GM19452 (cell line): Measurements from ENCODE around the gene PLCB3.
A peak's percentile ranks its signal among the peaks of the same experiment; 100 is the strongest.
"Not testable (repeated sequence)": the region's sequence is repeated elsewhere in the genome, so short reads cannot be mapped to it uniquely, and the experiment has no call there.

Experiments used
- ATAC-seq: cut with Tn5 transposase; IDR thresholded peaks from one replicate; pipeline ENCODE4 v1.9.1; 2021; ENCODE audit not compliant: unreplicated experiment

PLCB3 gene

DNA sequence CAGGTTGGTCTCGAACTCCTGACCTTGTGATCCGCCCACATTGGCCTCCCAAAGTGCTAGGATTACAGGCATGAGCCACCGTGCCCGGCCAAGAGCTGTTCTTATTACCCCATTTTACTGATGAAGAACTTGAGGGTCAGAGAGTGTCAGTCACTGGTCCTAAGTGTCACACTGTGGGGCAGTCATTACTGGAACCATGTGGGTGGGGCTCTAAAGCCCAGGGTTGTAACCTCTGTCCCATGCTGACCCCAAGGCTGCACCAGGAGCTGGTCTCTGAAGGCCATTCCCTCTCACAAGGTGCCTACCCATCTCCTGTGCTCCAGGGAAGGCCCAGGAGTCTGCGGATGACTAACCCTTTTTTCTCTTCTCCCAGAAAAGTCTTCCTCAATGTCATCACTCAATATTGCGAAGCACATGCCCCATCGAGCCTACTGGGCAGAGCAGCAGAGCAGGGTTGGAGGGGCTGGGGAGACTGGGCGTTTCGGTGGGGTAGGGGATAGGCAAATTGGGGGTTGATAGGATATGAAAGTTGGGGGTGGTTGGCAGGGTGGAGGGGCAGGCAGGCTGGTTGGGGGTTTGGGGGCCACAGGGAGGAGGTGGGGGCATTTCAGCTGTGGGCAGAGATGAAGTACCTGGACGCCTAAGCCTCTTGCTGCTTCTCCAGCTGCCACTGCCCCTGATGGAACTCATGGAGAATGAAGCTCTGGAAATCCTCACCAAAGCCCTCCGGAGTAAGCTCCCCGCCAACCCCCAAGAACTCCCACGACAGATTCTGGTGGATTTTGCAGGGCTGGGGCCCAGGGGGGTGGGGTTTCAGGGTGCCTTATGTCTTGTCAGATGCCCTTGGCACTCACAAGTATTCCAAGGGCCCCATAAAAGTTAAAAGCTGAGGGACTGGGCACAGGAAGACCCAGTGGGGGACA is 52.0 kb downstream of the PLCB3 start:
- no peak for ATAC-seq

DNA sequence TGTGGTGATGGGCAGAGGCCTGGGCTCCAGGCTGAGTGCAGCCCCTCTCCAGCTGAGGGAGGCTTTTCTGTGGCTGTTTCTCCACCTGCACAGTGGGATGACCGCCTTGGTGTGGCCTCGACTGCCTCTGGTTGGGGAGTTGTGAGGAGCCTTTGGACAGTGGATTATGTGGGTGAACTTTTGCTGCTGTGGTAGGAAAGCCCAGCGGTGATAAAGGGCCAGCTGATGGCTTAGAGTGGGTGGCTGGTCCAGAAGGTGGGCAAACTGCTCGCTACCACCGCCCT is 52.6 kb downstream of the PLCB3 start:
- no peak for ATAC-seq

DNA sequence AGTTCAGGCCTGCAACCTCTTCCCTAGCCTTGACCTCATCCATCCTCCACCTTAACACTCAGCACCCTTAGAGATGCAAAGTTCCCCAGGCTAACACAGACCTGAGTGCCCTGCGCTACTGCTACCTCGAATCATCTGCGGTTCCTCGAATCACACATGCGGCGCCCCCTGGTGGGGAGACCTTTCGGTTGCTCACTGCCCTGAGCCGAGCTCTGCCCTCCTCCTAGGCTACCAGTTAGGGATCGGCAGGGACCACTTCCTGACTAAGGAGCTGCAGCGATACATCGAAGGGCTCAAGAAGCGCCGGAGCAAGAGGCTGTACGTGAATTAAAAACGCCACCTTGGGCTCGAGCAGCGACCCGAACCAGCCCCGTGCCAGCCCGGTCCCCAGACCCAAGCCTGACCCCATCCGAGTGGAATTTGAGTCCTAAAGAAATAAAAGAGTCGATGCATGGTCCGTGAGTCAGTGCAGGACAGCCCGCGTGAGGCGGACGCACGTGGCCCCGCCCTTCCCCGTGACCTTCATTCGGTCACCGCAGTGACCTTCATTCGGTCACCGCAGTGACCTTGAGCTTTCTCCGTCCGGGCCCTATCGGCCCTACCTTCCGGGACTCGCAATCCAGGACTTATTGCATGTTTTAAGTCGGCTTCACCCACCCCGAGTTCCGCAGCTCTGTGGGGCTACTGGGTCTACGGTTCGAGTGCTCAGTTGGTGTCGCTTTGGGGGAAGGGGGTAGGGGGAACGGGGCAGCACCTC is 53.2 kb downstream of the PLCB3 start:
- peak; percentile 33 for ATAC-seq

DNA sequence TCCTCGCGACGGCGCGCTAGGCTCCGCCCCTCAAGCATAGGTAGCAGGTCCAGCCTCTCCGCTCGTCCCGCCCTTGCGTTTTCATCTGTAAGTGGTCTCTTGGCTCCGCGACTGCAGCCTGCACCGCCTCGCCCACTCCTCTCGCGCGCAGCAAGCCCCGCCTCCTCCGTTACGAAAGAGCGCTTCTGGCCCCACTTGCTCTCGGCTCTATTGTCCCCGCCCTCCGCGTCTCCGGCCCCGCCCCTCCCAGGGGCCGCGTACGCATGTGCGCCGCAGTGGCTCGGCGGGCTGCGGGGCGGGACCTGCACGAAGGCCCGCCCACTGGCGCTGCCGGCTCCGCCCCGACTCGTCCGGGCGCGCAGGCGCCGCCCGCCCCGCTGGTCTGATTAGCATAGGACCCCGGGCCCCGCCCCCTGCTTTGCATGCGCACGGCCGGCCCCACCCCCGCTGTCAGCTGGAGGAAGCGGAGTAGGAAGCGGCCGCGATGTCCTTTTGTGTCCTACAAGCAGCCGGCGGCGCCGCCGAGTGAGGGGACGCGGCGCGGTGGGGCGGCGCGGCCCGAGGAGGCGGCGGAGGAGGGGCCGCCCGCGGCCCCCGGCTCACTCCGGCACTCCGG is 53.9 kb downstream of the PLCB3 start, which contains the start of gene ESRRA:
ESRRA (plus strand) TSS at position 450 of the 616 bp plus-strand sequence. CDS start 1,656 bp downstream, outside the sequence.
- peak; percentile 64 for ATAC-seq

DNA sequence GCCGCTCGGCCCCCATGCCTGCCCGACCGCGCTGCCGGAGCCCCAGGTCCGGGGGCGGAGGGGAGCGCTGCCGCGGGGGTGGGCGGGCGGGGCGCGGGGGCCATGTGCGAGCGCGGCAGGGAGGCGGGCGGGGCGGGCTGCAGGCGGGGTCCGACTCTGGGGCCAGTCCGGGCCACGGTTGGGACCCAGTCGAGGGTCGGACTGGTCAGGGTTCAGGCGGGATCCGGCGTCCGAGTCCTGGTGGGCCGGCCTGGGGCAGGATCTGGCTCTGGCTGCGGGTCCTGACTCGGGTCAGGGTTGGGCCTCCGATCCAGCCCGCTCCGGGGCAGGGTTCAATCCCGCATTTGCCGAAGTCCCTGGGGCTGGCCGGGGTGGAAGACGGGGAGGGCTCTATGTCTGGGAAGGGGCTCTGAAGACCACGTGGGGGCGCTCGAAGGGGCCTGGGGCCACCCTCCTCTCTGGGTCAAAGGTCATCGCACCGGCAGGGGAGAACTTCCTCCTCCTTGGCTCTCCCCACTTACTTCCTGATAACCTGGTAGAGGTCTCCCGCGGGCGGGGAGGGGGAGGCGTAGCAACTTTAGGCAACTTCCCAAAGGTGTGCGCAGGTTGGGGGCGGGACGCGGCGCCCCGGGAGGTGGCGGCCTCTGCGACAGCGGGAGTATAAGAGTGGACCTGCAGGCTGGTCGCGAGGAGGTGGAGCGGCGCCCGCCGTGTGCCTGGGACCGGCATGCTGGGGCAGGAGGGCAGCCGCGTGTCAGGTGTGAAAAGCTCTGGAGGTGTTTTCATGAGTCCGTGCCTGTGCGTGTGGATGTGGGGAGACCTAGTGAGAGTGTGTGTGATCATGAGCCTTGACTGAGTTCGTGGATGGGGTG is 54.6 kb downstream of the PLCB3 start:
- peak; percentile 27 for ATAC-seq

DNA sequence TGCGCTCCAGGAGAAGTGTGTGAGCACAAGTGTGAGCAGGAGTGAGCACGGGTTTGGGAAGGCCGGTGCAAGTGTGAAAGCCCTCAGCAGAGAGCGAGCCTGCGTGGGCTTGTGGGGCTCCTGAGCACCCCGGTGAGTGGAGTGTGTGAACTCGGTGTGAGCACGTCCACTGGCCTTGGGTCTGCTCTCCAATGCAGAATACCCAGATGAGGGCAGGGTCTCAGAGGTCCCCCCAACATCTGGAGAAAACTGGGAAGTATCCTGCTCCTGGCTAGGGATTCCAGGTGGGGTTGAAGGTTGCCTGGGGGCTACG is 55.2 kb downstream of the PLCB3 start:
- ATAC-seq: no peak

DNA sequence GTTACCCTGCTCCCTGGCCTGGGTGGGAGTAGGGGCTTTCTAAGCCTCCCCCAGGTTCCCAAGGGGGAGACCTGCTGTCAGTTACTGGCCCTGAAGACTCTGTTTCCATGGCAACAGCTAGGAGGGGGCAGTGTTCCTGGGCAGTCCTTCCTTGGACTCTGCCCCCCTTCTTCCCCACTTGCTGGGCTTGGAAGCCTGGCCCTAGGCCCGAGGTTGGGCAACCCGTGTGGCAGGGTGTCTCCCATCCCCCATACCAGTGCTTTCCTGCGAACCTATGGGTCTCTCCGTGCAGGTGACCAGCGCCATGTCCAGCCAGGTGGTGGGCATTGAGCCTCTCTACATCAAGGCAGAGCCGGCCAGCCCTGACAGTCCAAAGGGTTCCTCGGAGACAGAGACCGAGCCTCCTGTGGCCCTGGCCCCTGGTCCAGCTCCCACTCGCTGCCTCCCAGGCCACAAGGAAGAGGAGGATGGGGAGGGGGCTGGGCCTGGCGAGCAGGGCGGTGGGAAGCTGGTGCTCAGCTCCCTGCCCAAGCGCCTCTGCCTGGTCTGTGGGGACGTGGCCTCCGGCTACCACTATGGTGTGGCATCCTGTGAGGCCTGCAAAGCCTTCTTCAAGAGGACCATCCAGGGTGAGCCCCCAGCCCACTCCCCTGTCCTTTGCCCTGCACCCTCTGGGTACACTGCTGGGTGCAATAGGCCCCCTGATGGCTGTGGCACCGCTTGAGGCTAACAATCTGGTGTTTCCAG is 55.7 kb downstream of the PLCB3 start:
- no peak for ATAC-seq

DNA sequence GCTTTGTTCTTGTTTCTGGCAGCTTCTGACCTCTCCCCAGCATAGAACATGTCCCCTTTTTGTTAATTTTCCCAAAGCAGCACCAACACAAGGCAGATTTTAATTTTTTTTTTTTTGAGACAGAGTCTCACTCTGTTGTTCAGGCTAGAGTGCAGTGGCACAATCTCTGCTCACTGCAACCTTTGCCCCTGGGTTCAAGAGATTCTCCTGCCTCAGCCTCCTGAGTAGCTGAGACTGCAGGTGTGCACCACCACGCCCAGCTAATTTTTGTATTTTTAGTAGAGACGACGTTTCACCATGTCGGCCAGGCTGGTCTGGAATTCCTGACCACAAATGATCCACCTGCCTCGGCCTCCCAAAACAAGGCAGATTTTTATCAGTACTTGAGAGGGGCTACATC is 56.5 kb downstream of the PLCB3 start:
- not testable (repeated sequence) for ATAC-seq

DNA sequence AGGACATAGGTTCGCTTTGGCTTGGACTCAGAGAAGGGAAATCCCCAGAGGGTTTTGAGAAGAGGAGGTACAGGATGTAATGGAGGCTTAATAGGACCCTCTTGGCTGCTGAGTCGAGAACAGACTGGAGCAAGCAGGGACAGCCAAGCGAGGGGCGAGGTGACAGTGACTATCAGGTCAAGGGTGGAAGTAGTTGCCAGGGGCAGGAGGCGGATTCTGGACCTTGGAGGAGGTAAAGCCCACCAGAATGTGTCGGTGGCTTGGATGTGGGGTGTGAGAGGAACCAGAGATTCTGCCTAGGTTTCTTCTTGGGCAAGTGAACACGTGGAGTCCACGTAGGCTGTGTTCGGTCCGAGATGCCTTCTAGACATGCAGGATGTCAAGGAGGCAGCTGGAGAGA is 61.6 kb downstream of the PLCB3 start:
- ATAC-seq: no peak

DNA sequence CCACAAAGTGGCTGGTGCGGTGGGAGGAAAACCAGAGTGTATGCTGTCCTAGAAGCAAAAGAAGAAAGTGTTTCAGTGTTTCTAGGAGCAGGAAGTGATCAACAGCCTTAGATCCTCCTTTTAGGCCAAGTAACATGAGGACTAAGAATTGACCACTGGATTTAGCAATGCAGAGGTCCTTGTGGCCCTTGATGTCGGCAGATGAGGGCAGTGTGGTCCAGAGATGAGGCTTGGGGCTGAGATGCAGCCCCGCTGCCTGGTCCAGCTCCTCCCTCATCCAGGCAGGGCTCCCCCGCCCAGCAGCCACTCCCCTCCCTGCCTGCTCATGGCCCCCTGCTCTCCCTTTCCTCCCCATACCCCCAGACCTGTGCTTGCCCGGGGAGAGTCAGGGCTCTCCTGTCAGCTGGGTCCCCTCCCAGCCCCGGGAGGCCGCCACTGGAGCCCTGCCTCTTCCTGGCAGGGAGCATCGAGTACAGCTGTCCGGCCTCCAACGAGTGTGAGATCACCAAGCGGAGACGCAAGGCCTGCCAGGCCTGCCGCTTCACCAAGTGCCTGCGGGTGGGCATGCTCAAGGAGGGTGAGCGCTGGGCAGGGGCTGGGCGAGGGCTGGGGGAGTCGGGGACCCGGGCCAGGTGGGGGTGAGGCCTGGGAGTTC is 62.3 kb downstream of the PLCB3 start:
- no peak for ATAC-seq

DNA sequence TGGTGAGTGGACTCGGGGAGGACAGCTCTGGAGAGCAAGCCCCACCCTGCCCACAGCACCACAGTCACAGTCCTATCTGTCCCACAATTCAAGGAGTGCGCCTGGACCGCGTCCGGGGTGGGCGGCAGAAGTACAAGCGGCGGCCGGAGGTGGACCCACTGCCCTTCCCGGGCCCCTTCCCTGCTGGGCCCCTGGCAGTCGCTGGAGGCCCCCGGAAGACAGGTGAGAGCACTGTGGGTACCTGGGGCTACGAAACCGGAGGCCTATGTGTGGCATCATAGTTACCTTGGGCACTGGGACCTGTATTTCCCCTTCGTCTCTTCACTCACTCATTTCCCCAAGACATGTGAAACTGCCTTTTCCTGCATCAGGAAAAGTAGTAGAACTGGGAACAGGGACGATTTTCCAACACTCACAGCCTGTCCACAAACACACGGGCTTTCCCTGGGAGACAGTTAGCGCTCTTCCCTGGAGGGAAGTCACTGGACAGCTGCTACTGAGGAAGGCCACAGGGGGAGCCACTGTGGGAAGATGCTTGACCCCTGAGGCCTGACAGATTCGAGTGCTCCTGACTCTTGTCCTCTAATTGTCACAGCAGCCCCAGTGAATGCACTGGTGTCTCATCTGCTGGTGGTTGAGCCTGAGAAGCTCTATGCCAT is 62.9 kb downstream of the PLCB3 start:
- no peak for ATAC-seq

DNA sequence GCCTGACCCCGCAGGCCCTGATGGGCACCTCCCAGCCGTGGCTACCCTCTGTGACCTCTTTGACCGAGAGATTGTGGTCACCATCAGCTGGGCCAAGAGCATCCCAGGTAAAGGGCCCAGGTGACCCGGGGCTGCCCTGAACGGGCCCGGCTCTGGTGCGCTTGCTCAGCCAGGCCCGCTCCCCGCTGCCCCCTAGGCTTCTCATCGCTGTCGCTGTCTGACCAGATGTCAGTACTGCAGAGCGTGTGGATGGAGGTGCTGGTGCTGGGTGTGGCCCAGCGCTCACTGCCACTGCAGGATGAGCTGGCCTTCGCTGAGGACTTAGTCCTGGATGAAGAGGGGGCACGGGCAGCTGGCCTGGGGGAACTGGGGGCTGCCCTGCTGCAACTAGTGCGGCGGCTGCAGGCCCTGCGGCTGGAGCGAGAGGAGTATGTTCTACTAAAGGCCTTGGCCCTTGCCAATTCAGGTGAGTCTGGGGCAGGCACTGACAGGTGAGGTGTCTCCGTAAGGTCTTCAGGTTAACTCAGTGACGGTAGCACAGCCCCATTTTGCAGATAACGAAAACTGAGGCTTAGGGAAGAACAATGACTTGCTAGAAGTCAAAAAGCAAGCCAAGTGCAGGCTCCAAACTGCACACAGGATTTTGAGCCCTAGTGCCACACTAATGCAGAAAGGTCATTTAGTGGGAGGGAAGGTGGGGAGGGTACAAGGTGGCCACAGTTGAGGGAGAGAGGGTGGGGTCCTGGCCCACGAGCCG is 63.7 kb downstream of the PLCB3 start:
- ATAC-seq: no peak

DNA sequence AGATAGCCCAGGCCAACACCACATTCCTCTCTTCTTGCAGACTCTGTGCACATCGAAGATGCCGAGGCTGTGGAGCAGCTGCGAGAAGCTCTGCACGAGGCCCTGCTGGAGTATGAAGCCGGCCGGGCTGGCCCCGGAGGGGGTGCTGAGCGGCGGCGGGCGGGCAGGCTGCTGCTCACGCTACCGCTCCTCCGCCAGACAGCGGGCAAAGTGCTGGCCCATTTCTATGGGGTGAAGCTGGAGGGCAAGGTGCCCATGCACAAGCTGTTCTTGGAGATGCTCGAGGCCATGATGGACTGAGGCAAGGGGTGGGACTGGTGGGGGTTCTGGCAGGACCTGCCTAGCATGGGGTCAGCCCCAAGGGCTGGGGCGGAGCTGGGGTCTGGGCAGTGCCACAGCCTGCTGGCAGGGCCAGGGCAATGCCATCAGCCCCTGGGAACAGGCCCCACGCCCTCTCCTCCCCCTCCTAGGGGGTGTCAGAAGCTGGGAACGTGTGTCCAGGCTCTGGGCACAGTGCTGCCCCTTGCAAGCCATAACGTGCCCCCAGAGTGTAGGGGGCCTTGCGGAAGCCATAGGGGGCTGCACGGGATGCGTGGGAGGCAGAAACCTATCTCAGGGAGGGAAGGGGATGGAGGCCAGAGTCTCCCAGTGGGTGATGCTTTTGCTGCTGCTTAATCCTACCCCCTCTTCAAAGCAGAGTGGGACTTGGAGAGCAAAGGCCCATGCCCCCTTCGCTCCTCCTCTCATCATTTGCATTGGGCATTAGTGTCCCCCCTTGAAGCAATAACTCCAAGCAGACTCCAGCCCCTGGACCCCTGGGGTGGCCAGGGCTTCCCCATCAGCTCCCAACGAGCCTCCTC is 64.6 kb downstream of the PLCB3 start:
- ATAC-seq: not testable (repeated sequence)

DNA sequence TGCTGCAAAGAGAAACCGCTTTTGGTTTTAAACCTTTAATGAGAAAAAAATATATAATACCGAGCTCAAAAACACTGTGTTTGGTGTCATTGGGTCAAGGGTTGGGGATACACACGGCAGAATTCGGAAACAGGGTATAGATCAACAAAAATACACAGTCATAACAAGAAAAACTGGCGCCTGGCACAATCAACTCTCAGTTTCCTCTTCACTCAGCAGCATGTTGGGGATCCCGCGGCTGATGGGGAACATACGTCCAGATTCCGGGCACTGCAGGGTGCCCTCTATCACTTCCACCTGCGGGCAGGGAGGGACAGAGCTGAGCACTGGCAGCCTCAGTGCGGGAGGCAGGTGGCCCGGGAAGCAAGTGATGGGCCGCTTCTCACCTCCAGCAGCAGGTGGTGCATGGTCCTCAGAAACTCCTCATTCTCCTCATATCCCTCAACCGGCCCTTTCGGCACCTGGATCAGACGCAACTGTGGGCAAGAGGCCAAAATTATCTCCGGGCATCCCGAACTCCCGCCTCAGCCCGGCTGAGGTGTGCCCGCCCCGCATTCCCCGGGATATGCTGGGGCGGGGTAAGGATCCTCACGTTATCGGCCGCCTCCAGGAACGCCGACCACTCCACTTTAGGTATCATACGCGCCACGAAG is 65.5 kb downstream of the PLCB3 start:
- ATAC-seq: no peak

DNA sequence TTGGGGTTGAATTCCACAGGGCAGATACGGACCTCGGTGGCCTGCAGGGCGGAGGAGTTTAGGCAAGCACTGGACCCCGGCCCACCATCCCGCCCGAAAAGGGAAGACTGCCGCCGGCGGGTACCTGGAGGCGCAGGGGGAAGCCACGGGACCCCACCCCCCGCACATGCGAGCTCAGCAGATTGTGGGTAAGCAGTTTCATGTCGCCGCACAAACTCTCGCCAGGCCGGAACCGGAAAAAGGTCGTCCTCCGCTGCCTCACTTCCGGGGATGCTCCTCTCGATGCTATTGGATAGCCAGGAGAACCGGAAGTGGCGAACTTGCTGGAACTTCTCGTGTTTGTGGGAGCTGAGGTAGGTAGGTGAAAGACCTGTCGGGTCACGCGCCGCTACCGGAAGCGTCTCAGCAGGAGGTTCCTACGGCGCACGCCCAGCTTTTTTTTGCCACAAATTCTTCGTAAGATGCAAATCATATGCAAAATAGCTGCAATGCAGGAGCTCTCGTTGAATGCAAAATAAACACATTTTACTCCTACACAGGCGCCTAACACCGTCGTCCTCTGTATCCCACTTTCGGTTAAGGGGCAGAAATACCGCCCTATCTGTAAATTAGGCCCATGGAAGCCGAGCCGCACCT is 66.1 kb downstream of the PLCB3 start, which contains the start of gene TRMT112:
TRMT112 (minus strand) TSS at position 235 of the 636 bp plus-strand sequence; CDS start at position 202, 33 bp downstream.
- ATAC-seq: peak; percentile 62

DNA sequence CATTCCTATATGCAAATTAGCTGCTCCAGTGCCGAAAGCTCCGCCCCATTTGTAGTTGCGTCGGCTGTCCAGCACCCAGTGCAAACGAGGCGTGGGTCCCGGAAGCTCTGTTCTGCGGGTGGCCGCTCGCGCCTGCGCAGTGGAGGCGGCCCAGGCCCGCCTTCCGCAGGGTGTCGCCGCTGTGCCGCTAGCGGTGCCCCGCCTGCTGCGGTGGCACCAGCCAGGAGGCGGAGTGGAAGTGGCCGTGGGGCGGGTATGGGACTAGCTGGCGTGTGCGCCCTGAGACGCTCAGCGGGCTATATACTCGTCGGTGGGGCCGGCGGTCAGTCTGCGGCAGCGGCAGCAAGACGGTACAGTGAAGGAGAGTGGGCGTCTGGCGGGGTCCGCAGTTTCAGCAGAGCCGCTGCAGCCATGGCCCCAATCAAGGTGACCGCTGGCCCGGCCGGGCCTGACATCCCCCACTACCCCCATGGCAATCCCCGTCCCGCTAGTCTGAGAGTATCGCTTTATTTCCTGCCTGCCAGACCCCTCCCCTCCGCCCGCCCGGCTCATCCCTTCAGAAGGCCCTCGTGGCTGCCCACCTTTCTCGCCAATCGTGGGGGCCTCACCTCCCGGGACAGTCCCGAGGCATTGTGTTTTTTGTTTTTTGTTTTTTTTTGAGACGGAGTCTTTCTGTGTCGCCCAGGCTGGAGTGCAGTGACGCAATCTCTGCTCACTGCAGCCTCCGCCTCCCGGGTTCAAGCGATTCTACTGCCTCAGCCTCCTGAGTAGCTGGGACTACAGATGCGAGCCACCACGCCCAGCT is 66.8 kb downstream of the PLCB3 start, which contains the start of gene PRDX5:
PRDX5 (plus strand) TSS at position 161 of the 805 bp plus-strand sequence; CDS start at position 256, 95 bp downstream.
- peak; percentile 70 for ATAC-seq
